Transverse colon (tissue), 4 donors: Measurements from ENCODE around the gene PPFIA3. TPM values are rescaled to one million over a fixed set of nuclear protein-coding genes. Genes with fewer than 3 reads are reported as not detected.

Source experiments
- DNase-seq: peaks from one replicate; pipeline ENCODE4 v3.0.0-alpha.2; 2019
- H3K27ac ChIP-seq, 4 donors: fragments of 200-600 bp; sonication (generic); 2 replicates each; pipeline ENCODE4 v1.5.1; 2016 to 2018; ENCODE audit warnings: inconsistent platforms in 4 of 4
- H3K27me3 ChIP-seq: fragments of 200-600 bp; sonication (generic); 2 replicates; pipeline ENCODE4 v1.5.1; 2017; ENCODE audit warnings: inconsistent platforms
- H3K36me3 ChIP-seq, 4 donors: fragments of 200-600 bp; sonication (generic); 2 replicates each; pipeline ENCODE4 v1.5.1; 2017 to 2019; ENCODE audit warnings: inconsistent platforms in 4 of 4
- H3K4me1 ChIP-seq, 4 donors: fragments of 200-600 bp; sonication (generic); 2 replicates each; pipeline ENCODE4 v1.5.1; 2017 to 2020; ENCODE audit warnings: inconsistent platforms in 4 of 4
- H3K4me3 ChIP-seq, 4 donors: fragments of 200-600 bp; sonication (generic); 1 replicate in 1 of 4; 2 replicates in 3 of 4; pipeline versions ENCODE4 v1.5.1 to v1.6.1; 2017 to 2019; ENCODE audit warnings: inconsistent platforms in 4 of 4
- H3K9me3 ChIP-seq, 2 donors: fragments of 200-600 bp; sonication (generic); 2 replicates each; pipeline ENCODE4 v1.5.1; 2017 to 2019; ENCODE audit warnings: inconsistent platforms in 2 of 2
- CTCF ChIP-seq, 5 experiments: fragments of 200-600 bp in 3 of 5; fragments of 450-650 bp in 2 of 5; sonication (generic) in 3 of 5; IDR thresholded peaks; 1 replicate in 2 of 5; 2 replicates in 3 of 5; pipeline ENCODE4 v1.5.1; 2016 to 2017; ENCODE audit warnings: antibody characterized with exemption in 5 of 5, inconsistent platforms in 3 of 5, mild to moderate bottlenecking in 2 of 5, moderate library complexity in 1 of 5
- EP300 ChIP-seq: sonication (generic); formaldehyde crosslinking; IDR thresholded peaks from one replicate; pipeline ENCODE4 v1.6.1; 2017; ENCODE audit warnings: antibody characterized with exemption, low read depth
- POLR2A ChIP-seq: fragments of 450-650 bp; IDR thresholded peaks from one replicate; pipeline ENCODE4 v1.6.1; 2016; ENCODE audit warnings: antibody characterized with exemption, mild to moderate bottlenecking, moderate library complexity
- POLR2AphosphoS5 ChIP-seq, 3 donors: sonication (generic); formaldehyde crosslinking; IDR thresholded peaks; one replicate each; pipeline ENCODE4 v1.6.1; 2016; ENCODE audit warnings: antibody characterized with exemption in 3 of 3
- WGBS, 2 donors: methylation state at CpG; one replicate each; pipeline ENCODE4 v1.1.5; 2018; ENCODE audit warnings: low coverage in 1 of 2; 5-methylcytosine and 5-hydroxymethylcytosine counted together
- in situ Hi-C, 4 donors: fragments of 200-750 bp; cut with MboI; loops; one replicate each; pipeline versions ENCODE4 v1.15.0 to v1.15.1; 2017; ENCODE audit warnings: low sequenced_read_pairs in 3 of 4, low pct_ligation_motif_present in 1 of 4, low pct_unique_long_range_greater_than_20kb in 1 of 4
- intact Hi-C: fragments of 100-400 bp; cut with DNase I; formaldehyde crosslinking; loops from one replicate; pipeline ENCODE4 v1.15.1; 2023; ENCODE audit warnings: low total_unique reads
- total RNA-seq, 4 donors: library from RNA; depleted of rRNA; stranded (reverse); fragments of >200 nt; gene quantifications; one replicate each; pipeline ENCODE4 v1.1.0, GENCODE V29; 2016

The PPFIA3 gene
- total RNA-seq, 4 donors from 2014 or later, result 18.6 to 106 (median 19.9) TPM

DNA sequence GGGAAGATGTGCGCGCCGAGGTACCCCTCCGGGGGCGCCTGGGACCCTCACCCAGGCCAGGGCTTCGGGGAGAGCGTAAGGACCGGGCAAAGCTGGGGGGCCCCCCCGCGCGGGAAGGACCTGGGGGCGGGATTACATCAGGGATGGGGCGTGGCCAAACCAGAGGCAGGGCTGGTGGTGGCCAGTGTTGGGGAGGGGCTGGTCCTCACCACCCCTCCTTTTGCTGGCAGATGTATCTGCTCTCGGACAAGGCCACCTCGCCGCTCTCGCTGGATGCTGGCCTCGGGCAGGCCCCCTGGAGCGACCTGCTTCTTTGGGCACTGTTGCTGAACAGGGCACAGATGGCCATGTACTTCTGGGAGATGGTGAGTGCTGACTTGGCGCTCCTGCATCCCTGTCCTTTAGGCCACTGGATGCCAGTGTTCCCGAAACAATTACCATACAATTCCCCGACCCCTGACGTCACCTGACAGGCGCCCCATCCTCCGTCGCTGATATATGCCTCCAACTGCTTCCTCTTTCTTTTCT lies 63.6 kb downstream of the PPFIA3 start:
- Histone ChIP-seq H3K27ac (no peak overlapping the region), H3K4me1 (peaks cover 0 to 20% (median 5%) of the 10 kb centered on the region in 4 donors), H3K27me3 (no peaks in the 10 kb centered on the region), H3K36me3 (peaks cover 0 to 38% (median 11%) of the 10 kb centered on the region in 4 donors), H3K9me3 (no peaks in the 10 kb centered on the region), H3K4me3 (no peak overlapping the region)
- in situ Hi-C loops (no loop called here), intact Hi-C loops (no loop called here)
- 77 to 82% methylated on average over 6 to 26 of the region's 26 CpGs for WGBS, 2 donors
- no peak for DNase-seq
- TF ChIP-seq EP300, result no peak
- no peak for TF ChIP-seq POLR2AphosphoS5 (IDR thresholded peaks at IDR 0.05)
- TF ChIP-seq CTCF (IDR thresholded peaks at IDR 0.05), result no peak
- TF ChIP-seq POLR2A, result no peak

DNA sequence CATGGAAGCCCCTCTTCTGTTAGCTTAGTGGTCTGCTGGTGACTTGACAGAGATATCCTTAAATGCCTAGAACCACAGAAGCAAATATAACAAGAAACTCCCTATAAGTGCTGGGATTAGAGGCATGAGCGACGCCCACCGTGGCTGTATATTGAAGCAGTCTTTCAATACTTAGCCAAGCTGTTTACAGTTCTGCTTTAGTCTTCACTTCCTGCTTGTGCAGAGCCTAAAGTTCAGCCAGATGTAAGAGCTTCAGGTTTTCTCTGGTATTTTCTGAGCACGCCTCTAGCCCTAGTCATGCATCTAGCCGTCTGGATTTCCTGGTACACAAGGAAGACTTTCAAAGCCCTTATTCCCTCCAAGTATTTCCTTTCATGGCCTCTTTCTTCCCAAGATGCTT lies 66.8 kb downstream of the PPFIA3 start:
- peaks cover 0 to 61% (median 24%) of the 10 kb centered on the region in 4 donors for H3K36me3 ChIP-seq
- in situ Hi-C loops, result no loop called here
- peak overlapping the region; percentile 31 to 74 (median 58) for H3K27ac ChIP-seq
- DNase-seq, result no peak
- H3K4me1 ChIP-seq, result peaks cover 0 to 24% (median 5%) of the 10 kb centered on the region in 4 donors
- WGBS, 2 donors, result 51 to 67% methylated on average over 5 of the region's 5 CpGs
- H3K9me3 ChIP-seq, result no peaks in the 10 kb centered on the region
- TF ChIP-seq EP300 (no peak), POLR2AphosphoS5 (IDR thresholded peaks at IDR 0.05) (peak in 1 of 3 donors; percentile 31)
- intact Hi-C loops, result no loop called here
- H3K4me3 ChIP-seq, result no peak overlapping the region
- no peaks in the 10 kb centered on the region for H3K27me3 ChIP-seq

DNA sequence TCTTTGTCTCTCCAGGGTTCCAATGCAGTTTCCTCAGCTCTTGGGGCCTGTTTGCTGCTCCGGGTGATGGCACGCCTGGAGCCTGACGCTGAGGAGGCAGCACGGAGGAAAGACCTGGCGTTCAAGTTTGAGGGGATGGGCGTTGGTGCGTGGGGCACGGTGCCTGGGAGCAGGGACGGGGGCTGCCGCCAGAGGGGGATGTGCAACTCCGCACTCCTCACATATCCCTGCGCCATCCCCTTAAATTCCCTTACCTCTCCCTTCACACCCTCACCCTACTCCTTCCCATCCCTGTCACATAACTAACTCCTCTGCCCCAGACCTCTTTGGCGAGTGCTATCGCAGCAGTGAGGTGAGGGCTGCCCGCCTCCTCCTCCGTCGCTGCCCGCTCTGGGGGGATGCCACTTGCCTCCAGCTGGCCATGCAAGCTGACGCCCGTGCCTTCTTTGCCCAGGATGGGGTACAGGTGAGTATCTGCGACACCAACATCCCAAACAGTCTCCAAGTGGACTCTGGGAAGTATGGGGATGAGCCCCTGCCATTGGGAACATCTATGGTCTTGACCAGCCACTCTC lies 69.4 kb downstream of the PPFIA3 start:
- Histone ChIP-seq H3K9me3 (no peaks in the 10 kb centered on the region), H3K36me3 (peaks cover 0 to 77% (median 32%) of the 10 kb centered on the region in 4 donors), H3K27ac (no peak overlapping the region), H3K4me1 (peaks cover 0 to 28% (median 5%) of the 10 kb centered on the region in 4 donors), H3K4me3 (no peak overlapping the region), H3K27me3 (no peaks in the 10 kb centered on the region)
- no peak for DNase-seq
- intact Hi-C loops, result loop anchor here (1.0 kb wide), 1 partner anchor 22 kb away; no protein-coding TSS in a partner anchor
- TF ChIP-seq POLR2AphosphoS5 (IDR thresholded peaks at IDR 0.05) (no peak), CTCF (IDR thresholded peaks at IDR 0.05) (no peak), EP300 (no peak), POLR2A (no peak)
- in situ Hi-C loops, result no loop called here
- WGBS, 2 donors, result 90 to 93% methylated on average over 4 to 21 of the region's 21 CpGs

DNA sequence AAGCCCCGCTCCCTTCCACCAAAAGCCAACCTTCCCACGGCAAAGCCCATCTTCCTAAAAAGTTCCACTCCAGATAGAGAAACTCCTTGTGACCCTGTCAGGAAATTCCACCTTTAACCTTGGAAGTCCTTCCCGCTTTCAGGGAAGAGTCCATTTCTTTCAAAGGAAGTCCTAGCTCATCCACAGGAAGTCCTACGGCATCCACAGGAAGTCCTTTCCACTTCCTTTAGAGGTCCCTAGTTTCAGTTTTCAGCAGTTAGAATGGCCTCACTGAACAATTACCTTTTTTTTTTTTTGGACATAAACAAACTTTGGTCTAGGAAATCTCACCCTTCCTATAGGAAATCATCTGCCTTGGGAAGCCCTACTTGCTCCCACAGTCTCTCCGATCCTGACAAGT lies 69.9 kb downstream of the PPFIA3 start:
- in situ Hi-C loops, result no loop called here
- no peaks in the 10 kb centered on the region for H3K9me3 ChIP-seq
- H3K4me1 ChIP-seq, result peaks cover 0 to 29% (median 5%) of the 10 kb centered on the region in 4 donors
- H3K27ac ChIP-seq, result no peak overlapping the region
- H3K36me3 ChIP-seq, result peaks cover 0 to 73% (median 32%) of the 10 kb centered on the region in 4 donors
- intact Hi-C loops, result loop anchor here (1.0 kb wide), 1 partner anchor 23 kb away; no protein-coding TSS in a partner anchor
- DNase-seq, result no peak
- H3K27me3 ChIP-seq, result no peaks in the 10 kb centered on the region
- TF ChIP-seq CTCF (IDR thresholded peaks at IDR 0.05) (no peak), EP300 (no peak), POLR2A (no peak), POLR2AphosphoS5 (IDR thresholded peaks at IDR 0.05) (no peak)
- WGBS, 2 donors, result 86% methylated on average over 5 of the region's 5 CpGs; no CpG with 5 or more reads in 1 of the 2 donors
- no peak overlapping the region for H3K4me3 ChIP-seq
